ENCODE results near the gene JAM2. TPM values are rescaled to one million over a fixed set of nuclear protein-coding genes. Genes with fewer than 3 reads are reported as not detected.

JAM2 gene
- total RNA-seq, 1 experiment from 2014 or later = not detected

GRCh38 chr21:25687787-25688186 lies 48.7 kb downstream of the JAM2 start:
- Histone ChIP-seq H3K4me3 (no peak overlapping the region), H4K20me1 (ENCODE audit: insufficient read depth) (no peaks in the 10 kb centered on the region), H3K79me2 (ENCODE audit: low read depth) (no peaks in the 10 kb centered on the region), H3K9me3 (ENCODE audit: insufficient read depth, low read depth) (no peaks in the 10 kb centered on the region), H3K4me2 (no peak overlapping the region), H2AFZ (no peak overlapping the region), H3F3A (ENCODE audit: insufficient read depth, low read depth) (no peaks in the 10 kb centered on the region), H3K4me1 (replicated peaks; ENCODE audit: insufficient read depth) (no peaks in the 10 kb centered on the region), H3K36me3 (ENCODE audit: low read depth) (no peaks in the 10 kb centered on the region), H3K27ac (no peak overlapping the region), H3K9me2 (ENCODE audit: insufficient read depth) (no peaks in the 10 kb centered on the region), H3K27me3 (ENCODE audit: insufficient read depth, low read depth) (no peaks in the 10 kb centered on the region)
- intact Hi-C loops (cut with micrococcal nuclease; ENCODE audit: unreplicated experiment) = no loop called here
- ChIA-PET CTCF (no interaction called here), POLR2A (ENCODE audit: unreplicated experiment) (no interaction called here)
- no peak for DNase-seq
- TF ChIP-seq CTCF (conservative IDR thresholded peaks at IDR 0.05) = no peak
- TF ChIP-seq EZH2 (IDR thresholded peaks at IDR 0.05; ENCODE audit: low read depth) = no peak
- no TSS peak for BruUV-seq (replicated peaks)

GRCh38 chr21:25688275-25689155 lies 49.5 kb downstream of the JAM2 start:
- no peak for DNase-seq
- Histone ChIP-seq H3F3A (ENCODE audit: insufficient read depth, low read depth) (no peaks in the 10 kb centered on the region), H4K20me1 (ENCODE audit: insufficient read depth) (no peaks in the 10 kb centered on the region), H2AFZ (no peak overlapping the region), H3K9me3 (ENCODE audit: insufficient read depth, low read depth) (no peaks in the 10 kb centered on the region), H3K4me1 (replicated peaks; ENCODE audit: insufficient read depth) (no peaks in the 10 kb centered on the region), H3K36me3 (ENCODE audit: low read depth) (no peaks in the 10 kb centered on the region), H3K27me3 (ENCODE audit: insufficient read depth, low read depth) (no peaks in the 10 kb centered on the region), H3K27ac (no peak overlapping the region), H3K4me2 (no peak overlapping the region), H3K4me3 (no peak overlapping the region), H3K79me2 (ENCODE audit: low read depth) (no peaks in the 10 kb centered on the region), H3K9me2 (ENCODE audit: insufficient read depth) (no peaks in the 10 kb centered on the region)
- TF ChIP-seq EZH2 (IDR thresholded peaks at IDR 0.05; ENCODE audit: low read depth) = no peak
- no peak for TF ChIP-seq CTCF (conservative IDR thresholded peaks at IDR 0.05)
- no TSS peak for BruUV-seq (replicated peaks)
- CTCF ChIA-PET = no interaction called here
- intact Hi-C loops (cut with micrococcal nuclease; ENCODE audit: unreplicated experiment) = no loop called here
- POLR2A ChIA-PET (ENCODE audit: unreplicated experiment) = no interaction called here

- Histone ChIP-seq H3K9me3 (ENCODE audit: insufficient read depth, low read depth) (no peaks in the 10 kb centered on the region), H3K27ac (no peak overlapping the region), H3K9me2 (ENCODE audit: insufficient read depth) (no peaks in the 10 kb centered on the region), H3K4me3 (no peak overlapping the region), H3K27me3 (ENCODE audit: insufficient read depth, low read depth) (no peaks in the 10 kb centered on the region), H3K4me2 (no peak overlapping the region), H3K79me2 (ENCODE audit: low read depth) (no peaks in the 10 kb centered on the region), H3K4me1 (replicated peaks; ENCODE audit: insufficient read depth) (no peaks in the 10 kb centered on the region), H4K20me1 (ENCODE audit: insufficient read depth) (no peaks in the 10 kb centered on the region), H3F3A (ENCODE audit: insufficient read depth, low read depth) (no peaks in the 10 kb centered on the region), H3K36me3 (ENCODE audit: low read depth) (no peaks in the 10 kb centered on the region), H2AFZ (no peak overlapping the region)
- no peak for DNase-seq
- TF ChIP-seq EZH2 (IDR thresholded peaks at IDR 0.05; ENCODE audit: low read depth) = no peak
- TF ChIP-seq CTCF (conservative IDR thresholded peaks at IDR 0.05) = no peak
- ChIA-PET POLR2A (ENCODE audit: unreplicated experiment) (no interaction called here), CTCF (no interaction called here)
- BruUV-seq (replicated peaks) = no TSS peak
- intact Hi-C loops (cut with micrococcal nuclease; ENCODE audit: unreplicated experiment) = no loop called here
These were observed 50.2 kb downstream of the JAM2 start for GRCh38 chr21:25689226-25689625.
